NCI-H2196 (cell line): ENCODE data around the gene HUNK.

Experiments used
- DNase-seq: peaks from one replicate; lab custom pipeline; 2025; ENCODE audit not compliant: unreplicated experiment; lab: John Stamatoyannopoulos, UW

The HUNK gene

DNA sequence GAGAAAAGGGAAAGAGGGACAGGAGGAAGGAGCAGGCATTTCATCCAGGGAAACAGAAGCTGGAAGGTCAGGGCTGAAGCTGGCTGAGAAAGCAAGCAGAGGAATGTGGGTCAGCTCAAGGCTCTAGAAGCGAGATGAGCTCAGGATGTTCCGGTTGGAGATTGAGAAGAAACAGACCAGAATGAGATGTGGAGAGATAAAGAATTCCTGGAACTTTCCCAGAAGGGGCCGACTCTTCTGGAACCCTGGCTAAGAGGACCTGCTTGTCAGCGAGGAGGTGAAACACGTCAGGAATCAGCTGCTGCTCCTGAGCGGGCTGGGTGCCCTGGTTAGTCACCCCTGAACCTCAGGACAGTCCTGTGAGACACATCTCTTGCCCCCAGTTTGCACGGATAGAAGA is 75.9 kb downstream of the HUNK start:
- DNase-seq, result no peak

DNA sequence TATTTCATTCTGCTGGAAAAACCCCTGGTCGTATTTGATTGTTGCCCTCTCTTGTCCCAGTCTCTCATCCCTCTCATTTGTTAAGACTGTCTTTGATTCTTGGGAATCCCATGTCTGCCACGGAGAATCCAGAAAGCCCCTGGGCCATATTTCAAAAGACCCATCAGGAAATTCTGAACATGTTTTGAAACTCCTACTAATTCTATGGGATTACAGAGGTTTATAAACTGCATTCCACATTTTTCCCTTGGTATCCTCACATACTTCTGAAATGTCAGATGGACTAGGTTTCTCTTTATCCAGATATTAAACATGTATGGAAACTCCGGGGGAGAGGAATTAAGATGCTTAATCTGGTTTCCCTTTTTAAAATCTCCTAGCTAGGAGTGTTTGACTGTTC is 80.0 kb downstream of the HUNK start:
- no peak for DNase-seq

DNA sequence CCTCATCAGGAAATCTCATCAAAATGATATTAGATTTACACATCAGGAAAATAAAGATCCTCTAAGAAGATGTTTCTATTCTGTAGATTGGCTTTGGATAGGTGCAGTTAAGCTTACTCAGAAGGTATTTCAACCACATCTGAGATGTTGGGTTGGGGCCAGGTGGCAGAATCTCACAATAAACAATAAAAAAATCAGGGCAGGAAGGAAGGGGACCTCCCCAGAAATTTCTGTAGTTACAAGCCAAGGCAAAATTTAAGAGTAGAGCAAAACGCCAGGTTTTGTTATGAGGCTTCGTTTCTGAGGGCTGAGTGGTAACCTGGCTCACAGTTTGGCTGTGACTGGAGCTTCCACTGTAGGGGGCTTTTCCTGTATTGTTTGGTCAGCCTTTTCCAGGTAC is 84.8 kb downstream of the HUNK start:
- no peak for DNase-seq

DNA sequence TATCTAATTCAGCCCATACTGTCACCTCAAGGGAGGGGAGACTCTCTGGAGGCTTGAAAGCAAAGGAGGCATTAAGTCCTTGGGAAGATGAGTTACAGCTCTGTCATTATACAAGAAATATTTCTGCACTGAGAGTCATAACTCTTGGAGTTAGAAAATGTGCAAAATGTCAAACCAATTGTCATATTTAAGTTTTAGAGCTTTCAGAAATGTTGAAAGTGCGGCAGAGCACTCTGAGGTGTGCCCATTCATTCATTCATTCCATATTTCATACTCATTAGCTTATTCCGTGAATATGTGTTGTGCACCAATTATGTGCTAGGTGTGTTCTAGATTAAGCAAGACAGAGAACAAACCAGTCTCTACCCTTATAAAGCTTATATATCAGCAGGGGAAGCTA is 87.1 kb downstream of the HUNK start:
- DNase-seq, result no peak

DNA sequence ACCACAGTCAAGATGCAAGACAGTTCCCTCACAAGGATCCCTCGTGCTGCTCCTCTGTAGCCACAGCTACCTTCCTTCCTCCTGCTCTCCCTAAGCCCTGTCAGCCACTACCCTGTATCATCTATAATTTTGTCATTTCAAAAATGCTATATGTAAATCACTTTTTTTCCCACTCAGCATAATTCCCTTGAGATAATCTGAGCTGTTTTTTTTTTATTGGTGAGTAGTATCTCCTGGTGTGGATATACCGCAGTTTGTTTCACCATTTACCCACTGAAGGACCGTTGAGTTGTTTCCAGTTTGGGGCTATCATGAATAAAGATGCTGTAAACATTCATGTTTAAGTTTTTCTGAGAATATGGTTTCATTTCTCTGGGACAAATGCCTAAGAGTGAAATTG is 88.2 kb downstream of the HUNK start:
- no peak for DNase-seq

DNA sequence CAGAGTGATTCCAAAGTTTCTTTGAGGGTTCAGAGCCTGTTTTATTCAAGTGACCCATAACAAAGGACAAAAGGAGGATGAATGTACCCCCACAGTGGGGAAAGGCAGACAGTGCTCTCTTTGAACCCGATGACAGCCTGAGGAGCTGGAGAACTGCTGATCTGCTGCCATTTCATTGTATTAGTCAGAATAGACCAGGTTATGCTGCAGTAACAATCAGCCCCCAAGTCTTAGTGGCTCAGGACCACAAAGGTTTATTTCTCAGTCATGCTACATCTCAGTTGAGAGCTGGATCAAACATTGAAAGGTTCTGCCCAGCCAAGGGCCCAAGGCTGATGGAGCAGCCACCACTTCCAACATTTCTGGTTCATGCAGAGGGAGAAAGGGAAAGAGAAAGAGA is 88.9 kb downstream of the HUNK start:
- DNase-seq, result no peak

DNA sequence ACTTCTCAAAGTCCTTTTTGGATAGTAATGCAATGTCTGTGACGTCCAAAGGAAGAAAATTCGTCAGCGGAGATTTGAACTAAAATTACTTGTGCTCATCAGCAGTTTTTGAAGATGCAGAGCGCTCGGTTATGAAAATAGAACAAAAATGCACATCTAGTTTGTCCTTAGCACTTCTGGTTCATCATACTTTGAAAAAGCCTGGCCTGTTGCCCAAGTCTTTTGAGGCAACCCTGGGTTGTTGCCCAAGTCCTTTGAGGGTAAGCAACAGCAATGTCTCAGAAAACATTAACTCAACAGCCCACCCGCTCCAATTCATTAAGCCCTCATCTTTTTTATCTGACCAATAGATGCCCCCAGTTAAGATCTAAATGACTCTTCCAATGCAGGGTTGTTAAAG is 91.9 kb downstream of the HUNK start:
- no peak for DNase-seq

DNA sequence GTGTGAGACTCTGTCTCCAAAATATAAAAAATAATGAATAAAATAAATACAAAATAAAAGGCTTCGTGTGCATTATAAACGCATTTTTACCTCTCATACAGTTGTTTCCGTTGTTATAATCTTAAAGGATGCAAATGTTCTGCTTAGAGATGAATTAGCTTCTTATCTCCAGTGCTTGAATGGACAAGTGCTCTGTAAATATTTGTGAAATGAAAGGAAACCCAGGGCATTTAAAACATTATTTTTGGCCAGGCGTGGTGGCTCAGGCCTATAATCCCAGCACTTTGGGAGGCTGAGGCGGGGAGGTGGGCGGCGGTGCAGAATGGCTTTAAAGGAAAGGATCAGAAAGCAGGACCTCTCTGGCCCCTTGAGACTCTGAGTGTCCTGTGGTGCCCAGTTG is 94.5 kb downstream of the HUNK start:
- no peak for DNase-seq

DNA sequence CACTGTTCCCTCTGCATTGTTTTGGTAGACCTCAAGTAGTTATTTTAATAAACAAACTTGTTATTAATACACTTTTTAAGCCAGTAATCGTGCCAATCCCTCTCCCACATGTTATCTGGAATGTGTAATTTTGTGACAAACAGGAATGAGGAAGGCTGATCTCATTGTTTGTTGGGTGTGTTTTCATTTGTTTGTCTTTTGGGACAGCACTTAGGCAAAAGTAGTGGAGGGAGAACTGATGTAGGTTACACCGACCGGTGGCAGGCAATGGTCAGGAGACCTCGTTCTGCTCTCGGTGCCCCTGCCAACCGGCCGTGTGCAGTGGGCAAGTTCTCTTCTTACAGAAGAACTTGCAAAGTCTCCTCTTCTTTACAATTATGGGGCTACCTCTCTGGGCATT is 99.8 kb downstream of the HUNK start:
- no peak for DNase-seq

DNA sequence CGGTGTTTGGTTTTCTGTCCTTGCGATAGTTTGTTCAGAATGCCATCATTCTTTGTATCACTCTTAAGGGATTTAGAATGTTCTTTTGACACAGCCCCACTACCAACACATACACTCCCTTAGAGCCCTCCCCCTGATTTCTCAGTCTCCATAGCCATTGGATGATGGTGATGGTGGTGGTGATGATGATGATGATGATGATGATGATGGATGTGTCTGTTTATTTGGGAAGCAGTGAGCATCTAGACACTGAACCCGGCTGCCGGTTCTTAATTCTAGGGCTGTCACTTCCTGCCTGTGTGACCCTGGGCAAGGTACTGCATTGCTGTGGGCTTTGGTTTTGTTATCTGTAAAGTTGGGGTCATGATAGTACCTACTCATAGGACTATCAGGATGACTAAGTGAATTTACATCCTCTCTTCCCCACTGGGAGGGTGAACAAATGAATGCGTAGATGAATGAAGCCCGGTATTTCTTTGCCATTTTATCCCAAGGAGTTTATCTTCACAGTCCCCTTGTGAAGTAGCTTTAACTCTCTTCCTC is 100.7 kb downstream of the HUNK start:
- DNase-seq, result no peak

DNA sequence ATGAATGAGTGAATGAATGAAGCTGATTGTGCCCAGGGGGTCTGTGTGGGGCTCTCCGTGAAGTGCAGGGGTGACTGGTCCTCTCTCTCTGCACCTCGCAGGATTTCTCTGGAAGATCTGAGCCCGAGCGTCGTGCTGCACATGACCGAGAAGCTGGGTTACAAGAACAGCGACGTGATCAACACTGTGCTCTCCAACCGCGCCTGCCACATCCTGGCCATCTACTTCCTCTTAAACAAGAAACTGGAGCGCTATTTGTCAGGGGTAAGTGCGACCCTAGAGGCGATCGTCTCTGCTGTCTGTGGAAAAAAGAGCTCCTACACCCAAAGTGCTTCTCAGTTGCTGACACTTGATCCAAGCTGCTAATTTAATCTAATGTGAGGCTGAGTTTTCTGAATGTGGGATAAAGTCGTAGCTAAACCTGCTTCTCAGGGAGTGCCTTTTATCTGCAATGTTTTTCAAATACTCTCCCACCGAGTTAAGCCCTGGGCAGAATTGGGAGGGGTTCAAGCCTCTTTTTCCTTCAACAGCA is 101.7 kb downstream of the HUNK start:
- no peak for DNase-seq

DNA sequence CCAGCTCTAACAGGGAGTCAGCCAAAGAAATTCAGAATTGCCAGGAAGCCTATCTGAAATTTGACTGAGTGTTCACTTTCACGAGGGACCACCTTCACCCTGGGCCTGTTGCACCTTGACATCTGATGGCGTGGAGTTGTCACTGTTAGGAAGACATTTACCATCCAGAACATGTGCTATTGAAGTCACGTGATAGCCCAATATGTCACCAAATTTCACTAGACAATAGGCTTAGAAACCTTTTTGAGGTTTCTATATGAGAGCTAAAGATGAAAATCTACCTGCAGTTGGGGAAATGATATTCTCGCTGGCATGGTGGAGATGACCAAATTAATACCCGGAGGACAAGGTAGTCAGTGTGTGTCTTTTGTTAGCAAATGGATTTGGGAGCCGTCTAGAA is 102.7 kb downstream of the HUNK start:
- no peak for DNase-seq

DNA sequence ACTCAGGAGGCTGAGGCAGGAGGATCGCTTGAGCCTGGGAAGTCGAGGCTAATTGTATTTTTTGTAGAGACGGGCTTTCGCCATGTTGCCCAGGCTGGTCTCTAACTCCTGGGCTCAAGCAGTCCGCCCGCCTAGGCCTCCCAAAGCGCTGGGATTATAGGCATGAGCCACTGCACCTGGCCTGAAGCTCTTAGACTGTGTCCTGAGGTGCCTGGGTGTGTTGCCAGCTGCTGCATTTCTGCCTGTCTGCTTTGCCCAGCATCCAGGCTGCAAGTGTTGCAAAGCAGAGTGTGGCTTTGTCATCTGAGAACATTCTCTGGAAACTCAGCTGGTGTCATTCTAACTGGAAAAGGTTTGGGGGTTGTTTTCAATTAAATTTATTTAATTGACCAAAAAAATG is 105.0 kb downstream of the HUNK start:
- DNase-seq, result no peak

DNA sequence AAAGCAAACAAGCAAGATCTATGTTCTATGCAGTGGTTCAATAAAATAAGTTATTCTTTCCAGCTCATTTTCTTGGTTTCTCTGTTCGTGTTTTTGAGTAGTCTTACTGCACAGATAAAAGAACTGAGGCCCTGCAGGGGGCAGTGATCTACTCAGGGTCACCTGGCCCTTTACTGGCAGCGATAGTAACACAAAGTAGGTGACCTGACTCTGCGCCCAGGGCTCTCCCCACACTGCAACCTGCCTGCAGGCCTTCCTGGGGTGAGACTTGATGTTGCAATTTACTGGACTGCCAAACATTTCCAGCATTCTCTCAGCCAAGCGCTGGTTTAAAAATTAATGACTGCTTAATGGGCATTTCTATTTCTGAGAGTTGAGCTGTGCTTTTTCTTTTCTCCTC is 110.3 kb downstream of the HUNK start:
- no peak for DNase-seq

DNA sequence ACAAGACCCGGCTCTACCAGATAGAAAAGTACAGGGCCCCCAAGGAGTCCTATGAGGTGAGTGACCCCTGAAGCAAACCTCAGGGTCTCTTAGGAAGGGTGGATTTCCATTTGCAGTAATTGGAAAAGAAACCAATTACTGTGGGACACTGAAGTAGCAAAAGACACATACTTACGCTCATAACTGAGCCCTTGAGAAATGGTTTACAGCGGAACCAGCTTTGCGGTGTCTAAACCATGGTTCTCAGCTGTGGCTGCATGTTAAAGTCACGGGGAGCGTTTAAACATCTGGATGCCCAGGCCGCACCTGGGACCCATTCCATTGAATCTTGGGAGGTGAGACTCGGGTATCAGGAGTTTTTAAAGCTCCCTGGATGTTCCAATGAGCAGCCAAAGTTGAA is 110.7 kb downstream of the HUNK start:
- no peak for DNase-seq

DNA sequence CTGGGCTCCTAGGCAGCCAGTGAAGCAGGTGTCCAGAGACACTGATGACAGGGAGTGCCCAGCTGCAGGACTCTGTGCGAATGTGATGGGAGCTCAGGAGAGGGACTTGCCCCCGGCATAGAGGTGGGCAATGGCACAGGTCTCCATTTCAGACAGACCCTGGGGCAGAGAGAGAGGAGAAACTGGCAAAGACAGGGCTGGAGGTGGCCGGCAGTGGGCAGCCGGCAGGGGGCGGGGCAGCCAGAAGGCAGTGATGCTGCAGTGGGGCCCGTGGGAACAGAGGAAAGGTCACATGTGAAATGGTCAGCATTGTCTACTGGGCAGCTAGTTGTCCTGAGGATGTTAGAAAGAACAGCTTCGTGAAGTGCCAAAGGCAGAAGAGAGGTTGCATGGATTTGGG is 112.6 kb downstream of the HUNK start:
- DNase-seq, result no peak

DNA sequence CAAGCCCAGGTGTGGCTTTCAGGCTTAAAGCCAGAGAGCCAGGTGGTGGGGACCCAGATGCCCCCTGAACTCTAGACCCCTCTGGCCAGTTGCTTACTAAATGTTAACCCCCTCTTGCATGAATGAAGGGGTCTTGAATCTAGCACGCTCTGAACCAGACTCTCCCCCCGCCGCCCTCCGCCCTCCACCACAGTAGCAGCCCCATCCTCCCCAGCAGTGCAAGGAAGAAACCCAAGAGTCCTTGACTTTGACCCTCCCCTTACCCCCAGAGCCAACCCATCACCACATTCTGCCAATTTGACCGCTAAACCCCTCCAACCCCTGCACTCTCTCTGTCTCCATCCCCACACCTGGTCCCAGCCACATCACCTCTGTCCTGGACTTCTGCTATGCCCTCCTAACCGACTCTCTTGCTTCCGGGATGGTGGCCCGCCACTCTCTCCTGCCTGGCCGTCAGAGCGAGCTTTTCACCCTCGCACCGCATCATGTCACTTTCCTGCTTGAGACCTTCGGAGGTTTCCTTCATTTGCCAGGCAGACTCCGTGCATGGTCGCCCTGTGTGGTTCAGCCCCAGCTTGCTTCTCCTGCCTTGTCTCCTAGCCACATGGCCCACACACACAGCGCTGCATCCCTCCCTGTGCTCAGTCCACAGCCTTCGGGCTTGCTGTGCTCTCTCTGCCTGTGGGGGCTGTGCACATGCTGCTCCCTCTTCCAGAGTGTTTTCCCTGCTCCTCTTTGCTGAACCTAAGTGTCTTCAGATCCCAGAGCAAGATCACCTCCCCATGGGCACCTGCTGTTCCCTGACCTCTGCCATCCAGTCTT is 113.4 kb downstream of the HUNK start:
- DNase-seq, result no peak

DNA sequence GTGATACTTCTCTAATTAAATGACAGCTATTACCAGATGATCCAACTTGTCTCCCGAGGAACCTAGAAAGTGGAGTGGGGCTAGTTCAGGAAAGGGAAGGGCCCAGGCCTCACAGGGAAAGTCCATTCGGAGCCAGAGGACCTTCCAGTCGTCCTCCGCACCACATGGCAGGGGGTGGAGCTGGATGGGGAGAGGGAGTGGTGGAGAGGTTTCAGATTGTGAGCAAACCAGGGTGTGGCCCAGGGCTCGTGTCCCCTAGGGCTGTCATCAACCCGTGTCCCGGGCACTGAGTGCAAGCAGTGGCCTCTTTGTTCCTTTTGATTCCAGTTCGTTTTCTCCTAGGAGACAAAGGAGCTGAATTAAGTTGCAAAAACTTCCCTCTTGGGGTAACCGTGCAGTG is 114.9 kb downstream of the HUNK start:
- DNase-seq, result no peak

DNA sequence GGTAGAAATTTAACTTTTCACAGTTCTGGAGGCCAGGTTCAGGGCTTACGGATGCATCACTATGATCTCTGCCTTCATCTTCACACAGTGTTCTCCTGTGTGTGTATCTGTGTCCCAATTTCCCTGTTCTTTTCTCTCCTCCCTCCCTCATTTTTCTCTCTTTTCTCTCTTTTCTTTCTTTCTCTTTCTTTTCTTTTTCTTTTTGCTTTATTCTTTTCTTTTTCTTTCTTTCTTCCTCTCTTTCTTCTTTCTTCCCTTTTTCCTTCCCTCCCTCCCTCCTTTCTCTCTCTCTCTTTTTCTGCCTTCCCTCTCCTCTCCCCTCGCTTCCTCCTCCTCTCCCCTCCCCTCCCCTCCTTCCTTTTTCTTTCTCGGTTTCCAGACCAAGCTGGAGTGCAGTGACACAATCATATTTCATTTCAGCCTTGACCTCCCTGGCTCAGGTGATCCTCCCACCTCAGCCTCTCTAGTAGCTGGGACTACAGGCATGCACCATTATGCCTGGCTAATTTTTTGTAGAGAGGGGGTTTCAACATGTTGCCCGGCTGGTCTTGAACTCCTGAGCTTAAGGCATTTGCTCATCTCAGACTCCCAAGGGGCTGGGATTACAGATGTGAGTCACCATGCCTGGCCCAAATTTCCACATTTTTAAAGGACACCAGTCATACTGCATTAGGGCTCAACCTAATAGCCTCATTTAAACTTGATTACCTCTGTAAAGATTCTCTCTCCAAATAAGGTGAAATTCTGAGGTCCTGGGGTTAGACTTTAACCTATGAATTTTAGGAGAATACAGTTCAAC is 115.9 kb downstream of the HUNK start:
- no peak for DNase-seq

DNA sequence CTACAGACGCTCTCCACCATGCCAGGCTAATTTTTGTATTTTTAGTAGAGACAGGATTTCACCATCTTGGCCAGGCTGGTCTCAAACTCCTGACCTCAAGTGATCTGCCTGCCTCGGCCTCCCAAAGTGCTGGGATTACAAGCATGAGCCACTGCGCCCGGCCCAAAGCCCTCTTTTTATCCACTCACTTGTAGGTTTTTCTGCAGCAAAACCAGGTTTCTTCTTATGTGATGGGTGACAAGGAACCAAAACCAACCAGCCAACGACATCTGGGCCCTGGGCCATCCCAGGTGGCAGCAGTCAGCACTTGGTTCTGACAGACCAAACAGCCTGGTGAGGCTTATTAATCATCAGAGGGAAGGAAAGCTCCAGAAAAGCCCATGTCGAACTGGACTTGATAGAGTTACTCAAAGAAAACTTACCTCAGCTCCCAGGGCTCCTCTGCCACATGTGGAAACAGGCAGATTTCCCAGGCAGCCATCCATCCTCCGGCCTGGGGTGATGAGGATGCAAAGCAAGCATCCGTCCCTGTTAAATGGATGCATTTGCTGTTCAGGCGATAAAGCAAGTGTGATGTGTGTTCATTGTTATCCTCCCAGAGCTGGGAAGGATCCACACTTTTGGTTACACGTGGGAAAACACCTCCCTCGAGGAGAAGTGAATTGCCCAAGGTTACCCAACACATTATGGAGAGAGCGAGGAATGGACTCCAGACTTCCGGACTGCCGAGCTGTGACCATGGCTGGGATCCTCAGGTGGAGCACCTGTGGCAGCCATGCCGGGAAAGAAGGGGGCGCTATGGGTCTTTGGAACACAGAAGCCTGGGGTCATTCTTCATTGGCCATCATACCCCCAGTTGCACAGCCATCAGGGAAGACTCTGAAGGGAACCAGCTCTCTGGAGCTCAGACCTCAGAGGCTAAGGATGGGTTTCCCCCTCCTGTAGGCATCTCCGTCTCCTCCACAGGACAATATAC is 118.8 kb downstream of the HUNK start:
- no peak for DNase-seq

DNA sequence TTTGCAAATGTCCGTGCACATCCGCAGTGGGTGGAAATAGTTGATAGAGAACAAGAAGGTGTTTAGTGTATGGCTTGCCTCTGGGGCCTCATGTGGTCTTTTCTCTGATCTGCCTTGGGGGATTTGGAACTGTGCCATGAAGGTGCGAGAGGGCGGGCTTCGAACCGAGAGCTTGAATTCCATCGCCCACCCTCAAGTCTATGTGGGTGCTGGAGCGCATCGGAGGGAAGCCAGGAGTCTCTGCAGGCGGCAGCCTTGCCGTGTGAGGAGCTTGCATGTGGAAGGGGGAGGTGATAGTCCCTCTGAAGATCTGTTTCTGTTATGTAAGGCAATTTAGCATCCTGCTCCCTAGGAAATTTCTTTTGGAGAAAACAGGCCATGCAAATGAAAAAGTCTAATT is 119.6 kb downstream of the HUNK start:
- DNase-seq, result no peak
